Measurements from ENCODE around the gene STRADB.
A peak's percentile ranks its signal among the peaks of the same experiment; 100 is the strongest.
"Not testable (repeated sequence)": the region's sequence is repeated elsewhere in the genome, so short reads cannot be mapped to it uniquely, and the experiment has no call there.

The STRADB gene, protein sequence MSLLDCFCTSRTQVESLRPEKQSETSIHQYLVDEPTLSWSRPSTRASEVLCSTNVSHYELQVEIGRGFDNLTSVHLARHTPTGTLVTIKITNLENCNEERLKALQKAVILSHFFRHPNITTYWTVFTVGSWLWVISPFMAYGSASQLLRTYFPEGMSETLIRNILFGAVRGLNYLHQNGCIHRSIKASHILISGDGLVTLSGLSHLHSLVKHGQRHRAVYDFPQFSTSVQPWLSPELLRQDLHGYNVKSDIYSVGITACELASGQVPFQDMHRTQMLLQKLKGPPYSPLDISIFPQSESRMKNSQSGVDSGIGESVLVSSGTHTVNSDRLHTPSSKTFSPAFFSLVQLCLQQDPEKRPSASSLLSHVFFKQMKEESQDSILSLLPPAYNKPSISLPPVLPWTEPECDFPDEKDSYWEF

DNA sequence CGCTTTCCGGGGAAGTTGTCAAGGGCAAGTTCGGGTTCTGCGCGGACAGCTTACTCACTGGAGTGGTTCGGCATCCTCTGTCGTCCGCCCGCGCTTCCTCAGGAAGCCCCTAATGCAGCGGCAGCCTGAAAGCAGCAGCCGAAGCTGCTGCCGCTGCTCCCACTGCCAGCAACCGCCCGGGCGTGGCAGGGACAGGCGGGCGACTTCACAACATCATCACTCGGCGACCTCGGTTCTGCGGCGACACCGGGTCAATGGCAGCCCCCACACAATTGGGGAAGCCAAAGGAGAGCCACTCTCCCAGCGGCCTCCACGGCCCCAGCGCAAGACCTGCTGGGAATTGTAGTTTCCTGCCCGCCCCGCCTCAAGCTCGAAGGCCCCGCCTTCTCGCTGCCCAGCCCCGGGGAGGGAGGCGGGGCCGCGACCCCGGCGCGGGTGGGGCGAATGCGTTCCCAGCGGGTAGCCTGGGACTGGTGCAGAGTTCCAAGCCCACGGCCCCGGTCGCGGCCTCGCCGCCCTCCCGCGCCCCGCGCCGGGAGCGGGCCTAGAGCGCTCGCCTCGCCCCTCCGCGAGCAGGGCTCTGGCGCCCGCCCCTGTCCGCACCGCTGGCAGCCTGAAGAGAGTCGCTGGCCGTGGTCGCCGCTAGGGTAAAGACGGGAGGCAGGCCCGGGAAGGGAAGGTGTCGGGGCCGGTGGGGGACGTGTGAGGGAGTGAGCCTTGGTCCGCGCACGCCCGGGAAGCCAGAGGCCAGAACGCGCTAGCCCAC is at the start of gene STRADB, which contains the start of gene TRAK2:
Gene STRADB, plus strand, starts transcription at position 449 of the 766 bp plus-strand sequence. CDS start 3,101 bp downstream, outside the sequence.
Gene TRAK2, minus strand, starts transcription at position 167 of the 766 bp plus-strand sequence. CDS start 30,951 bp downstream, outside the sequence.
- DNase-seq, result peak; percentile 96

DNA sequence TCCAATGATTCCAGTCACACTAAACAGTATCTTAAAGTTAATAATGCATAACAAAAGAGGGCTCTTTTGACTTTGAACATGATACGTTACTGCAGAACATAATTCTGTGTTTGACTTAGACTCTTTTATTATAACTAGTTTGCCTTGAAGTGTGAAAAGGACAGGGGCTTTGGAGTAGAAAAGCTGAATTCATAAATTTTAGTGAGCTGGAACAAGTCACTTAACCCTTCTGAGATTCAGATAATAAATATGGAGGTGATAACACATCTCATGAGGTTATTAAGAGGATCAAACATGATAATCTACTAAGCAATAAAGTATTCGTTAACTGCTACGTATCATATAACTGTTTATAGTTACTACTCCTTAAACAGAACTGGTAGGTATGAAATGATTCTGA is 49.7 kb upstream of the STRADB start:
- DNase-seq, result no peak

DNA sequence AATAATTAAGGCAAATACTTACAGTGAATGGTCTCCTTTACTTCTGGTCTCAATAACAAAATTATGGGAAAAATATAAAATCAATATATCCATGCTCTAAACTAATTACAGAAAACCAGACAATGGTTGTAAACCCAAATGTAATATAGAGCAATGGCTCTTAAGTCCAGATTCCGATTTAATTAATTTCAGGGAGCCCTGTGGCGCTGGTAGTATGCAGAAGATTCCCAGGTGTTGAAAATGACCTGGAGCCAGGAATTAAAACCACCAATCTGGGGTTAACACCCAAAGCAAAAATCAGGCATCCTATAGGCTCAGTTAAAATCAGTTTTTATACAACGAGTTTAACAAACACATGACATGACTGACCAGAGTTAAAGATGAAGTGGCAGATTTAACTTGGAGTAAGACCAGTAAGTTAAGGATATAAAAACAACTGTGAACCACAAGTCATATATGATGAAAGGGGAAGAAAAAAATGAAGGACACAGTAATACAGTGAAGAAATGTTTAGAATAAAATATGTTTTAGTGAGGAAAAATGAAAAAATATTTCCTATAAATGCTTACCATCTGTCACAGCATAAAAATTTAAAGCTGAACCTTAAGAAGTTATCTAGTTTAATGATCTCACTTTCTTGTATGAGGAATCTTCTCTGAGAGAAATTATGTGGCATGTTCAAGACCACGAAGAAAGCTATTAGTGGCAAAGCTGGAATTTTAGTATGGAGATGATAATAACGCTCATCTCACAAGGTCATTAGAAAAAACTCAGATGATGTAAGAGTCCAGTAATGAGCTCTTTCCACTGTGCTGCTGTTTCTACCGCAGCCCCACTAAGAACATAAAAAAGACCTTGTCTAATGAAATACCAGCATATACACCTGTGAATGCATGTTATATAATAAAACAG is 48.6 kb upstream of the STRADB start:
- DNase-seq, result no peak

DNA sequence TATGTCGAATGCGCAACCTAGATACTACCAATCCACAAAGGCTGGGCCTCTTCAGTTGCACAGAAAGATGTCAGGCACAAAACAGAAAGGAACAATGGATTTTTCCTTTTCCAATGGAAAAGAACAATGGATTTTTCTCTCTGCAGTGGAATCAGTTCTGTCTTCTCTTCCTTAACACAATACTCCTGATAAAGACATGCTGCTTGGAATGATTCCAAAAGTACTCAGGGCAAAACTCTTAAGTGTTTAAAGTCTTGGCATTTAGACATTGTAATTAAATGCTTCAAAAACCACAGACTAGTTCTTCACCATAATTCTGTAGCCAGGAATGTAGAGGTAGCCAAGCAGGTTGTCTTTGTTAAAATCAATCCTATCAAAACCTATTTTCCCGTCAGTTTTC is 47.7 kb upstream of the STRADB start:
- DNase-seq, result no peak

DNA sequence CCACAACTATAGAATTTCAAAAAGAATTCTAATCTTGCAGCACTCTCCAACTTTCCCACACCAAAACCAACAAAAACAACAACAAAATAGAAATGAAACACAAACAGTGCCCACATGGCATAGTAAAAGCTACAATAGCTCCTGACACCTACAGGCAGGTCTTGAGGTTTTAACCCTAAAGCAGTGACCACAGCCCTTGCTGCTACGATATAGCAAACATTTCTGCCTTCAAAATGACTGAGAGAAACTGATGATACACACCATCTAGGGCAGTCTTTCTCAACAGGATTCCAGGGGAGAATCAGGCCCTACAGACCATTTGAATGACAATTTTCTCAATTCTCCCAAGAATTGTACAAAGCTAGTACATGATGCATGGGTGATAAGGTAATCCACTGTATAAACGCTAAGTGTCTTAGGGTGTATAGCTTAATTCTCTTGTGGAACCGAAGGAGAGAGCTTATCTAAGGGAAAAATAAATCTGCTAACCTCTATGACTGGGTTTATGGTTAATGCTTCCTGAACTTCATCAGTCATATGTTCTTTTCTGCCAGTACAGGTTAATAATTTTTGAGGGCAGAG is 46.8 kb upstream of the STRADB start:
- no peak for DNase-seq

DNA sequence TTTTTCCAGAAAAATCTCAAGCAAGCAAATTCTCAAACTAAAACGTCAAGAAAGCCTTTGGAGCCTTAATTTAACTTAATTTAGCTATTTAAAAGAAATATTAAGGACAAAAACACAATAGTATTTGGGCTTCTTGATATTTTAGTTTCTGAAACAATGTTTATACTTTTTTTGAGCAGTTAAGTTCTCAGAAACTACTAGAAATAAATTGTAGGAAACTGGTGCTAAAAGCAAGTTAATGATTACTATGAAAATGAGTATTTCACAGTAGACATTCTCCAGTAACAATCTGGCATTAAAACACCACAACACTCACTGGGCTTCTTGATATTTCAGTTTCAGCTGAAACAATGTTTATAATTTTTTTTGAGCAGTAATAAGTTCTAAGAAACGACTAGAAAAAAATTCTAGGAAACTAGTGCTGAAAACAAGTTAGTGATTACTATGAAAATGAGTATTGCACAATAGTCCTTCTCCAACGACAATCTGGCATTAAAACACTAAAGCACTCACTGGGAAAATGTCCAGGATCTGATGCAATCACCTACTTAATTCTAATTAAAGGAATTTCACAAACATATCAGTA is 45.4 kb upstream of the STRADB start:
- DNase-seq, result no peak

DNA sequence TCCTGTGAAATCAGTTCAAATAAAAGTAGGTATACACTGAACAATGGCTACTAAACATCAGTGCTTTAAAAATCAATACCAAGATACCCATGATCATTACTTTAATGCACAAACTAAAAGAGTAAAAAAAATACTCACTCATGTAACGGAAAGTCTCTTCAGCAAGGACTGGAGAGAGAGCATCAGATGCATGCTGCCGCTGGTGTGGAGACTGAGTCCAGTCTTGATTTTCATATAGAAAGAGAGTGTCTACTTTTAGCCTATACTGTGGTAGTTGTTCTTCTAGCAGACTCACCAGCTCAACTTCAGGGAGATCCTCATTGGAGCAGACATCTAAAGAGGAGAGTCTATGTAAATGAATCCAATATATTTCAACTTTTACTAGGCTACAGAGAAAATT is 44.3 kb upstream of the STRADB start:
- no peak for DNase-seq

DNA sequence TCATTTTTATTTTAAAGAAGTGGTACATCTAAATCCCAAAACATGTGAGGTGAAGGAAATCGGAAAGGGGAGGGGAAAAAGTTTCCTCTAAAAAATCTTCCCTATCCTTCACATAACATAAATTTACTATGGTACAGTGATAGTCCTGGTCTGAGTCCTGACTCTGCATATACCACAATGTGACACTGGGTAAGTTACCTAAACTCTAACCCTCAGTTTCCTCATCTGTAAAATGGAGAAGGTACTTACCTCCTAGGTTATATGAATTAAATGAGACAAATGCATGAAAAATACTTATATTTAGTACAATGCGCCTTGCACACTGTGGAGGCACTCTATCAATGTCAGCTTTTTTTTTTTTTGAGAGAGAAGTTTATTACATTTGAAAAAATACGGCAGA is 42.6 kb upstream of the STRADB start:
- DNase-seq, result no peak

DNA sequence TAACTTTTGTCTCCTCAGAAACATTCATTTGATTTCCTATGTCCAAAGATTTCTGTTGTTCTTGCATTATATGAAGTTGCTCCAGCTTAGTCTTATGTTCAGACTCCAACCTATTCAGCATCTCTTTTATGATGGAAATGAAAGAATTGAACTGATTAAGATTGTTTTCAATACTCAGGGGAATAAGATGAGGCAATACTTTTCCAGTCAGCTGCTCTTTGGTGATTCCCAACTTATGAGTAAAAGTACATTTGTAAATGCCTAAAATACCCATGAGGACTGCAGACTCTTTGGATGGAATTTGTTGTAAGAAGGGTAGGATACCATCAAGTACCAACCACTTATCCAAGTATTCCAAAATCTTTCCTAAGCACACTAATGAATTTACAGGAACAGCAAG is 40.1 kb upstream of the STRADB start:
- DNase-seq, result no peak

DNA sequence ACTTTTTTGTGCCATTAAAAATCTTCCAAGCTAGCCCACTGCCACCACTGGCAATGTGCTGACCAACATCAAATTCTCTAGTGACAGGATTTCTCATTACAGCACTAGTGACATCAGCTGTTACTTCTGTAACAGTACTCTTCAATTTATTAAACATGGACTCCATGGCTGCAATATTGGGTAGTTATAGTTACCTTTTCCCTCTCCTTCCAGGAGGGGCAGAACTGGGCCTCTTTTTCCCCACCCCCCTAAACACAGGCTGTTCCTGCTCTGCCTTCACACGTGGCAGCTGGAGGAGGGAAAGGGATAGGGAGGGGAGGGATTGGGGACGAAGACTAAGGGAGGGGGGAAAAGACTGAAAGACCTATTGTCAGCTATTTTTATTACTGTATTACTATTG is 38.4 kb upstream of the STRADB start:
- DNase-seq, result no peak

DNA sequence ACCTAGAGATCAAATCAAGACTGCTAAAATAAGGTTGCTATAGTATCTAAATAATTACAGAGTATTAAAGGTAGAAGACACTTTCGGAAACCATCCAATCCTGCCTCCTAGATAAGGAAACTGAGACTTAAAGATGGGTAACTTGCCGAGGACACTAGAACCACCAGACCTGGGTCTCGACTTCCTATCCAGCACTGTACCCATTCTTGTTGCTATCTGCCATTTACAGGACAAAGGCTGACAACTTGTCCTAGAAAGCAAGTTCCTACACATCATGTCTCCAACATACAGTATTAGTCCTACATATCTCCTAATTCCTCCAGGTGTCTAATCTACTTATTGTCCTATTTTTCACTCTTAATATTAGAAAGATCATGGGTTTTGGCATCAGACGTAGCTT is 38.0 kb upstream of the STRADB start:
- no peak for DNase-seq

DNA sequence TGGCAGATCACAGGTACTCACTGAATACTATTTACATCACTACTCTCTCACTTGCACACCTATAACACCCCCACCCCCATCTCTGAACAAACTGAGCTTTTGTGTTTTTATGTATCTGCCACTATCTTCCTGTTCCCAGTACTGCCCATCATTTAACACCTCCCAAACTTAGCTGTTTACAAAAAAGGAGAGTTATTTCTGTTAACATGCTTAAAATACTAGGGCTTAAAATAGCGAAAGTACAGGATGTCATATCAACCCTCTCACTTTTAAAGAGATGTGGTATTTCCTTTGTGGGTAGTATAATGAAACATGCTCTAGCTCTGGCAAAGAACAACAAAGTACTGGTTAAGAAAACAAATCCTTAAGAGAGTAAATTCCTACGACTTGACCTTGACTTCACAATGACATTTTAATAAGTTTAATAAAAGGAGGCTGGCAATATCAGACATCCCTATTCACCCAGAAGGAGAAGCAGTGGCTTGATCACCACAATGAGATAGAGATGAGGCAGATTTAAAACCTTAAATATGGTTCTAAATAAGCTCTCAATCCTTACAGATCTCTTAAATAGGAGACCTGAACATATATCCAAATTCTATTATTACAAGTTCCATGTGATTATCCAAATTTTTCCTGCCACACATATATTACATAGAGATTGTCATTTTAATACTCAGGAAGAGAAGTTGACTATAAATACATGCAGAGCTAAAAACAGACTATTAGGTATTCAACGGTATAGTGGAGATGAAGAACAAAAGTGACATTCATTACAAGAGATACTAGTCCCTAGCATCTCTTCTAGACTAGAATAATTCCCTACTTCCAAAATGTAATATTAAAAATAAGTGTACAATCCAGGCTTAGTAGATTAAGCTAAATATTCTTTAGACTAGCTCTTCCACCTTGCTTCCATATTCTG is 37.2 kb upstream of the STRADB start:
- no peak for DNase-seq

DNA sequence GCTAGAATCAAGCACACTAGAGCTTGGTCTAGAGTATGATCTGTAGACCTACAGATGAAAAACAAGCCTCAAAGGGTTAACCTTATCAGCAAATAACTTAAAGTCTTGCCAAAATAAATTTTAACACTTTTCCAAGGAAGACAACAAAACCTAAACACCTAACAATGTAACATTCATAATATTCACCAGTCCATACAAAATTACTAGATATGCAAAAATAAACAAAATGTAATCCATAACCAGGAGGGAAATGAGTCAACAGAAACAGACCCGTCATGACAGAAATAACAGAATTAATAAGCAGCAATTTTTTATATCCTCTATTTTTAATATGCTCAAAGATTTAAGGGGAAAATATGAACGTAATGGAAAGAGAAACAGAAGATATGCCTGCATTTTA is 36.4 kb upstream of the STRADB start:
- no peak for DNase-seq

DNA sequence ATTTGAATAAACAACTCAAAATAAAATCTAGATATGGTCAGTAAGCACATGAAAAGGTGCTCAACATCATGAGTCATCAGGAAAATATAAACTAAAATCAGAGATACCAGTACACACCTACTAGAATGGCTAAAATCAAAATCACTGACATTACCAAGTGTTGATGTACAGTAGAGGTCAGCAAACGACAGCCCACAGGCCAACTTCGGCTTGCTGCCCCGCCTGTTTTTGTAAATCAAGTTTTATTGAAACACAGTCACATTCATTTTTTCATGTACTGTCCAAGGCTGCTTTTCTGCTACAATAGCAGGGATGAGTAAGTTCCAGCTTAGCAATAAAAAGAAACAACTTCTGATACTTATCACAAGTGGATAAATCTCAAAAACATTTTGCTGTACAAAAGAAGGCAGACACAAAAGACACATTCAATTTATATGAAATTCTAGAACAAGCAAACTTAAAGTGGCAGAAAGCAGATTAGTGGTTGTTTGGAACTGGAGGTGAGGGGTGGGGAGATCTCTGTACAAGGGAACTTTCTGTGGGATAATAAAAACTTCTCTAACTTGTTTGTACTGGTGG is 32.4 kb upstream of the STRADB start:
- DNase-seq, result no peak

DNA sequence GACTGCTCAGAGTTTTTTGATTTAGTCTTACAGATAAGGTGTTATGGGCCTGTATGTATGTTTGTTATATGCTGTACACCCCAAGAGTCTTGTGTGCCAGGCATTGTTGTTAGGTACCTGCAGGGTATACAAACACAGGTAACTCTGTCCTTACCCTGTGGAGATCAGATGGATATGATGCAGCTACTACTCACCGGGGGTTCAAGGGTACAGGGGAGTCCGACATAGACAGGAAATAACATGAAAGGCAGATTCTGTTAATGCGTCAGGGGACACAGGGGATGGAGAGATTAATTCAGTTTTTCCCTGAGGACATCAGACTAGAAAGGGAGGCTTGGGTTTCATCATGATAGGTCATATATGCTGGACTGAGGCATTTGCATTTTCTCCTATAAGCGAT is 31.6 kb upstream of the STRADB start:
- DNase-seq, result no peak

DNA sequence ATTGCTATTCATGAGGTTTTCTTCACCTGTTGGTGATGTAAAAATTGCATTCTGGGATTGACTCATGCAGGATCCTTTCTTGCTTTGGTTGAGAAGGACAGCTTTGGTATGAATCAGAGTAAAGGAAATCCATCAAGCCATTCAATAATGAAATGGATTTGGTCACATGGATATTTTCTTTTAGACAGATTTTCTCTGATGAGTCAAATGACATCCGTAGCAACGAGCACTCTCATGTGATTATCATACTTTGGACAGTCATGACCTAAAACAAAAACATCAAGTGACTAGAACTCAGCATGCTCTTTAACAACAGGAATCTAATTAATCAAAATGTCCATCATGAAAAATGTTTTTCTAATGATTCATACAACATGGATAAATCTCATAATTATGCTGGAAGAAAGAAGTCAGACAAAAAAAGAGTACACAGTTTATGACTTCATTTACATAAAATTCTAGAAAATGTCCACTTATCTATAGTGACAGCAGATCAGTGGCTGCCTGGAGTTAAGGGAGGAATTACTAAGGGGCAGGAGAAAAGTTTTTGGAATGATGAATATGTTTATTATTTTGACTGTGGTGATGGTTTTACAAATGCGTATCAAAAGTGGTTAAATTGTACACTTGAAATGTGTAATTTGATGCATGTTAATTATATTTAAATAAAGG is 31.0 kb upstream of the STRADB start:
- no peak for DNase-seq

DNA sequence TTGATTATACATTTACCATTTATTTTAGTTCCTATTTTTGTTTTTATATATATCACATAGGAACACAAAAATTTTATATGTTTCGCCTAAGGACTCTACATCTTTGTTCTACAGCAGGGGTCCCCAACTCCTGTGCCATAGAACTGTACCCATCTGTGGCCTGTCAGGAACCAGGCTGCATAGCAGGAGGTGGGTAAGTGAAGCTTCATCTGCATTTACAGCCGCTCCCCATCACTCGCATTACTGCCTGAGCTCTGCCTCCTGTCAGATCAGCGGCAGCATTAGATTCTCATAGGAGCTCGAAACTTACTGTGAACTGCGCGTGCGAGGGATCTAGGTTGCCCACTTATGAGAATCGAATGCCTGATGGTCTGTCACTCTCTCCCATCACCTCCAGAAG is 25.6 kb upstream of the STRADB start:
- no peak for DNase-seq

DNA sequence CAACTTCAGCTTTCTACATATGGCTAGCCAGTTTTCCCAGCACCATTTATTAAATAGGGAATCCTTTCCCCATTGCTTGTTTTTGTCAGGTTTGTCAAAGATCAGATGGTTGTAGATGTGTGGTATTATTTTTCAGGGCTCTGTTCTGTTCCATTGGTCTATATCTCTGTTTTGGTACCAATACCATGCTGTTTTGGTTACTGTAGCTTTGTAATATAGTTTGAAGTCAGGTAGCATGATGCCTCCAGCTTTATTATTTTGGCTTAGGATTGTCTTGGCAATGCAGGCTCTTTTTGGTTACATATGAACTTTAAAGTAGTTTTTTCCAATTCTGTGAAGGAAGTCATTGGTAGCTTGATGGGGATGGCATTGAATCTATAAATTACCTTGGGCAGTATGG is 23.2 kb upstream of the STRADB start:
- not testable (repeated sequence) for DNase-seq

DNA sequence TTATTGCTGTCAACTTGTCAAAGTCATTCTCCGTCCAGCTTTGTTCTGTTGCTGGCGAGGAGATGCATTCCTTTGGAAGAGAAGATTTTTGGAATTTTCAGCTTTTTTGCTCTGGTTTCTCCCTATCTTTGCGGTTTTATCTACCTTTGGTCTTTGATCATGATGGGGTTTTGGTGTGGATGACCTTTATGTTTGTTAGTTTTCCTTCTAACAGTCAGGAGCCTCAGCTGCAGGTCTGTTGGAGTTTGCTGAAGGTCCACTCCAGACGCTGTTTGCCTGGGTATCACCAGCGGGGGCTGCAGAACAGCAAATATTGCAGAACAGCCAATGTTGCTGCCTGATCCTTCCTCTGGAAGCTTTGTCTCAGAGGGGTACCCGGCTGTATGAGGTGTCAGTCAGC is 21.7 kb upstream of the STRADB start:
- not testable (repeated sequence) for DNase-seq

DNA sequence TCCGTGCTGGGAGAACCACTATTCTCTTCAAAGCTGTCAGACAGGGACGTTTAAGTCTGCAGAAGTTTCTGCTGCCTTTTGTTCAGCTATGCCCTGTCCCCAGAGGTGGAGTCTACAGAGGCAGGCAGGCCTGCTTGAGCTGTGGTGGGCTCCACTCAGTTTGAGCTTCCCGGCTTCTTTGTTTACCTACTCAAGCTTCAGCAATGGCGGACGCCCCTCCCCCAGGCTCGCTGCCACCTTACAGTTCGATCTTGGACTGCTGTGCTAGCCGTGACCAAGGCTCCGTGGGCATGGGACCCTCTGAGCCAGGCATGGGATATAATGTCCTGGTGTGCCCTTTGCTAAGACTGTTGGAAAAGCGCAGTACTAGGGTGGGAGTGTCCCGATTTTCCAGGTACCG is 21.2 kb upstream of the STRADB start:
- DNase-seq, result not testable (repeated sequence)

All from stimulated activated CD4-positive, alpha-beta T cell treated with anti-CD3 and anti-CD28 coated beads, Interleukin-4, amount 100 ng/mL, for 24 hours (primary cell).